Uterus (tissue), 4 donors: ENCODE measurements around the gene NLN. TPM values are rescaled to one million over a fixed set of nuclear protein-coding genes. Genes with fewer than 3 reads are reported as not detected.

Experiments
- DNase-seq, 2 donors: peaks; one replicate each; pipeline ENCODE4 v3.0.0-alpha.2; 2019 to 2020
- H3K27ac ChIP-seq, 2 donors: fragments of 200-600 bp; sonication (generic); 1 replicate in 1 of 2; 2 replicates in 1 of 2; pipeline ENCODE4 v1.5.1; 2016 to 2018
- H3K27me3 ChIP-seq, 2 donors: fragments of 200-600 bp; sonication (generic); one replicate each; pipeline ENCODE4 v1.5.1; 2018 to 2019; ENCODE audit warnings: control low read depth in 1 of 2
- H3K36me3 ChIP-seq, 2 donors: fragments of 200-600 bp; sonication (generic); one replicate each; pipeline ENCODE4 v1.5.1; 2019; ENCODE audit warnings: control low read depth in 1 of 2
- H3K4me1 ChIP-seq, 2 donors: fragments of 200-600 bp; sonication (generic); one replicate each; pipeline ENCODE4 v1.5.1; 2018 to 2019; ENCODE audit warnings: control low read depth in 1 of 2
- H3K4me3 ChIP-seq, 2 donors: fragments of 200-600 bp; sonication (generic); 1 replicate in 1 of 2; 2 replicates in 1 of 2; pipeline ENCODE4 v1.5.1; 2018 to 2019; ENCODE audit warnings: mild to moderate bottlenecking in 1 of 2
- H3K9me3 ChIP-seq, 2 donors: fragments of 200-600 bp; sonication (generic); one replicate each; pipeline ENCODE4 v1.5.1; 2019; ENCODE audit warnings: control low read depth in 1 of 2
- CTCF ChIP-seq, 4 experiments: fragments of 200-600 bp in 2 of 4; fragments of 450-650 bp in 2 of 4; sonication (generic) in 2 of 4; IDR thresholded peaks; one replicate each; pipeline ENCODE4 v1.5.1; 2016 to 2019; ENCODE audit warnings: antibody characterized with exemption in 4 of 4, mild to moderate bottlenecking in 2 of 4, moderate library complexity in 1 of 4
- POLR2A ChIP-seq, 2 donors: fragments of 450-650 bp; IDR thresholded peaks; one replicate each; pipeline ENCODE4 v1.6.1; 2016; ENCODE audit warnings: antibody characterized with exemption in 2 of 2, mild to moderate bottlenecking in 1 of 2, moderate library complexity in 1 of 2
- intact Hi-C: fragments of 100-400 bp; cut with DNase I; formaldehyde crosslinking; loops from one replicate; pipeline ENCODE4 v1.15.1; 2023; ENCODE audit warnings: low total_unique reads
- total RNA-seq, 4 donors: library from RNA; depleted of rRNA in 3 of 4; stranded (reverse); fragments of >200 nt in 3 of 4; gene quantifications; one replicate each; pipeline versions ENCODE4 v1.1.0 to v1.2.4, GENCODE V29; 2014 to 2023
- donor health status: DM: yes; HTN: yes; CAD: no.

The NLN gene
- total RNA-seq, 4 donors from 2014 or later, result 4.4 to 34.9 (median 9.8) TPM

GRCh38 chr5:65858316-65858715, 136.3 kb downstream of the NLN start:
- H3K27ac ChIP-seq, result no peak overlapping the region

GRCh38 chr5:65861830-65862241, 139.8 kb downstream of the NLN start:
- Histone ChIP-seq H3K27ac (no peak overlapping the region), H3K4me1 (no peaks in the 10 kb centered on the region), H3K36me3 (no peaks in the 10 kb centered on the region), H3K27me3 (no peaks in the 10 kb centered on the region), H3K9me3 (no peaks in the 10 kb centered on the region), H3K4me3 (no peak overlapping the region)
- no peak for DNase-seq
- intact Hi-C loops, result no loop called here
- TF ChIP-seq POLR2A (IDR thresholded peaks at IDR 0.05), result no peak
- TF ChIP-seq CTCF (IDR thresholded peaks at IDR 0.05), result no peak

More at GRCh38 chr5:65858316-65858715, 136.3 kb downstream of the NLN start:
- no peak for DNase-seq
- TF ChIP-seq POLR2A (IDR thresholded peaks at IDR 0.05) (no peak), CTCF (IDR thresholded peaks at IDR 0.05) (no peak)
- Histone ChIP-seq H3K36me3 (no peaks in the 10 kb centered on the region), H3K9me3 (no peaks in the 10 kb centered on the region), H3K4me3 (no peak overlapping the region), H3K4me1 (no peaks in the 10 kb centered on the region), H3K27me3 (no peaks in the 10 kb centered on the region)
- intact Hi-C loops, result no loop called here

GRCh38 chr5:65862384-65862783, 140.4 kb downstream of the NLN start:
- Histone ChIP-seq H3K27me3 (no peaks in the 10 kb centered on the region), H3K9me3 (no peaks in the 10 kb centered on the region), H3K4me3 (no peak overlapping the region), H3K4me1 (no peaks in the 10 kb centered on the region), H3K36me3 (no peaks in the 10 kb centered on the region), H3K27ac (no peak overlapping the region)
- DNase-seq, result no peak
- TF ChIP-seq CTCF (IDR thresholded peaks at IDR 0.05) (no peak), POLR2A (IDR thresholded peaks at IDR 0.05) (no peak)
- intact Hi-C loops, result no loop called here

GRCh38 chr5:65863747-65864146, 141.7 kb downstream of the NLN start:
- Histone ChIP-seq H3K27me3 (no peaks in the 10 kb centered on the region), H3K9me3 (no peaks in the 10 kb centered on the region), H3K27ac (no peak overlapping the region), H3K36me3 (no peaks in the 10 kb centered on the region), H3K4me3 (no peak overlapping the region), H3K4me1 (no peaks in the 10 kb centered on the region)
- no peak for TF ChIP-seq CTCF (IDR thresholded peaks at IDR 0.05)
- no peak for TF ChIP-seq POLR2A (IDR thresholded peaks at IDR 0.05)
- intact Hi-C loops, result no loop called here
- no peak for DNase-seq

GRCh38 chr5:65866837-65867521, 145.0 kb downstream of the NLN start:
- DNase-seq, result no peak
- Histone ChIP-seq H3K27ac (no peak overlapping the region), H3K27me3 (no peaks in the 10 kb centered on the region), H3K4me1 (no peaks in the 10 kb centered on the region), H3K9me3 (no peaks in the 10 kb centered on the region), H3K4me3 (no peak overlapping the region), H3K36me3 (no peaks in the 10 kb centered on the region)
- intact Hi-C loops, result no loop called here
- TF ChIP-seq POLR2A (IDR thresholded peaks at IDR 0.05) (no peak), CTCF (IDR thresholded peaks at IDR 0.05) (no peak)
